Neuron (in vitro differentiated cells): ENCODE results near the gene F8.
"Not testable (repeated sequence)": the region's sequence is repeated elsewhere in the genome, so short reads cannot be mapped to it uniquely, and the experiment has no call there.

ENCODE experiments used
- H2AFZ ChIP-seq: one replicate; pipeline ENCODE4 v1.6.1; 2013; ENCODE audit warnings: low read depth, mild to moderate bottlenecking, inconsistent platforms, low read length, moderate library complexity
- H3K27me3 ChIP-seq: one replicate; pipeline ENCODE4 v1.6.1; 2013; ENCODE audit warnings: low read length; ENCODE audit not compliant: insufficient read depth
- H3K36me3 ChIP-seq: one replicate; pipeline ENCODE4 v1.6.1; 2013; ENCODE audit warnings: low read length; ENCODE audit not compliant: insufficient read depth
- H3K4me1 ChIP-seq: one replicate; pipeline ENCODE4 v1.6.1; 2013; ENCODE audit warnings: low read length; ENCODE audit not compliant: insufficient read depth
- H3K4me3 ChIP-seq: 2 replicates; pipeline ENCODE4 v1.5.1; 2013; ENCODE audit warnings: mild to moderate bottlenecking, low read length, moderate library complexity
- H3K9me3 ChIP-seq: one replicate; pipeline ENCODE4 v1.6.1; 2013; ENCODE audit warnings: low read length

F8 gene

GRCh38 chrX:155026420-155026726 lies 3.9 kb upstream of the F8 start:
- H3K4me3 ChIP-seq = peak overlapping the region; percentile 60
- H2AFZ ChIP-seq = peak overlapping the region; percentile 46
- H3K36me3 ChIP-seq = no peaks in the 10 kb centered on the region
- no peaks in the 10 kb centered on the region for H3K27me3 ChIP-seq
- H3K9me3 ChIP-seq = no peaks in the 10 kb centered on the region
- no peaks in the 10 kb centered on the region for H3K4me1 ChIP-seq

DNA sequence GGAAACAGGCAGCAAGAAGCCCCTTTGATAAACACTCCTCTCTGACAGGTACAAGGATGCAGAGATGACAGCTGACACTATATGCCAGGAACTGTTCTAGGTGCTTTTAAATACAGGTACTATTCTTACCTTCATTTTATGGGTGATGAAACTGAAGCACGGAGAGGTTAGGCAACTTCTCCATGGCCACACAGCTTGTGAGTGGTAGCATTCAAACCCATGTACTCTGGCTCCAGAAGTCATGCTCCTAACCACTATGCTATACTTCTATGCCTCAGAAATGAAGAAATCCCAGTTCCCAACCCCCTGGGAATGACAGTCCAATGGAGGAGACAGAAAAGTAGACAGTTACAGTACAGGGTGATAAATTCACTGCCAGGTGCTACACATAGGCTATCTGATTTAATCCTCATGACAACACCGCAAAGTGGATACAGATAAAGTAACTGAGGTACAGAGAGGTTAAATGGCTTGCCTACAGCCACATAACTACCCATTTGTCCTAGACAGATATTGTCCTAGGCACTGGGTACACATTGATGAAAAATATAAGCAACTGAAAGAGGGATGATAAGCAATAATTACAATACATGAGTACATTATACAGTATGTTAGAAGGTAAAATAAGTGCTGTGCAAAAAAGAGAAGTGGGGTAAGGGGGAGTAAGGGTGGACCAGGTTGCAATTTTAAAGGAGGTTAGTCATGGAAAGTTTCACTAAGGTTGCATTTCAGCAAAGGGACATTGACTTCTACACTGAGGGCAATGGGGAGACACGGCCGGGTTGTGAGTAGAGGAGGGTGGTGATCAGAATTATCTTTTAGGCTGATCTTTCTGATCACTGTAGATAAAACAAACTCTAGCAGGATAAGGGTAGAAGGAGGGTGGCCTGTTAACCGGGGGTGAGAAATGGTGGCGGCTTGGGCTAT lies 1.6 kb upstream of the F8 start:
- no peaks in the 10 kb centered on the region for H3K36me3 ChIP-seq
- H3K4me1 ChIP-seq = no peaks in the 10 kb centered on the region
- H3K9me3 ChIP-seq = no peaks in the 10 kb centered on the region
- H3K4me3 ChIP-seq = no peak overlapping the region
- no peak overlapping the region for H2AFZ ChIP-seq
- no peaks in the 10 kb centered on the region for H3K27me3 ChIP-seq

DNA sequence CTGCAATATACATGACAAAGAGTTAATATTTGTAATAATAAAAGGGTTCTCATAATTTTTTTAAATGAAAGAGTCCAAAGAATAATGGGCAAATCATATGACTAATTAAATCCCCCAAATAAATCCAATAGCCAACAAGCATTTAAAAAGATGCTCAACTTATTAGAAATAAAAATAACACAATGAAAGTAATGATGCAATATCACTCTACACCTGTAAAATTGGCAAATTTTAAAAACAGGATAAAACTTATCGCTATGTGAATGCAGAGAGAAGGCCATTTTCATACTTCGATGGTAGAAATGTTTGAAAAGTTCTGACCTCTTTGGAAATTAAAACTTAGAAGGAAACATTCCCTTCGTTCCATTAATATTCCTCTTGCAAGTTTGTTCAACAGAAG lies 1.9 kb downstream of the F8 start:
- no peaks in the 10 kb centered on the region for H3K36me3 ChIP-seq
- H3K27me3 ChIP-seq = no peaks in the 10 kb centered on the region
- H2AFZ ChIP-seq = no peak overlapping the region
- no peaks in the 10 kb centered on the region for H3K9me3 ChIP-seq
- no peaks in the 10 kb centered on the region for H3K4me1 ChIP-seq
- H3K4me3 ChIP-seq = no peak overlapping the region

DNA sequence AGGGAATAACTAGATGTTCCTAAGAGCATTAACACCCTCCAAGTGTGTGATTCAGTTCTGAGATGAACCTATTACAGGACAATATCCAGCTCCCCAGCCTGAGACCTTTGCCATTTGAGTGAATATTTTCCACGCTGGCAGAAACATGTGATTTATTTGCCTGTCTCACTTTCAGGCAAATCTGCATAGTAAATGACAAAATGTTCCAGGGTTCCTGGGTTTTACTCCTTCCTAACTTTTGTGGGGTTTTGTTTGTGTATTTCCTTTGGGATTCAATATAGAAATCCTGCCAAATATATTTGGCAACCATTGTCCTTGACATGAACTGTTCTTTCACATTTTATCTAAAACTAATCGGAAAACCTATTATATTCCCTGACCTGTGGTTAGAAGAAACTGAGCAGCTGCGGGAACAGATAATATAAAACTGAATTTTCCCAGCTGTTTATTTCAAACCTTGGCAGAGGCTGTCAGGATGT lies 12.5 kb downstream of the F8 start:
- no peaks in the 10 kb centered on the region for H3K36me3 ChIP-seq
- no peaks in the 10 kb centered on the region for H3K27me3 ChIP-seq
- no peaks in the 10 kb centered on the region for H3K9me3 ChIP-seq
- H3K4me1 ChIP-seq = no peaks in the 10 kb centered on the region
- no peak overlapping the region for H3K4me3 ChIP-seq
- no peak overlapping the region for H2AFZ ChIP-seq

DNA sequence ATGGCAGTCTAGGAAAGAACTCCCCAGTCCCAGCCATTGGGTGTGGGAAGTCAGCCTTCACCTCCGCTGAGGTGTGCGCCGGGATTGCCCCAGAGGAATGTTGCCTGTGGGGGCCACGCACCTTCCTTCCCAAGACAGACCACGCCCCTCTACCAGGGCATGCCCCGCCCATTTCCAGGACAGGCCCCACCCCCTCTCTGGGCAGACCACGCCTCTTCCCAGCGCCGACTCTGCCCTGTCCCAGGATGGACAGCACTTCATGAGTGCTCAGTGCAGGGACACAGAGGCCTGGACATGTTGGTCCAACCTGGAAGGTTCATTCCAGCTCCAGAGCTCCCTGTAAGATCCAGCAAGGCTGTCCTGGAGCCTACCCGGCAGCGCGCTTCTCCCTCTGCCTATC lies 13.9 kb downstream of the F8 start:
- not testable (repeated sequence) for H3K36me3 ChIP-seq, H3K4me3 ChIP-seq

DNA sequence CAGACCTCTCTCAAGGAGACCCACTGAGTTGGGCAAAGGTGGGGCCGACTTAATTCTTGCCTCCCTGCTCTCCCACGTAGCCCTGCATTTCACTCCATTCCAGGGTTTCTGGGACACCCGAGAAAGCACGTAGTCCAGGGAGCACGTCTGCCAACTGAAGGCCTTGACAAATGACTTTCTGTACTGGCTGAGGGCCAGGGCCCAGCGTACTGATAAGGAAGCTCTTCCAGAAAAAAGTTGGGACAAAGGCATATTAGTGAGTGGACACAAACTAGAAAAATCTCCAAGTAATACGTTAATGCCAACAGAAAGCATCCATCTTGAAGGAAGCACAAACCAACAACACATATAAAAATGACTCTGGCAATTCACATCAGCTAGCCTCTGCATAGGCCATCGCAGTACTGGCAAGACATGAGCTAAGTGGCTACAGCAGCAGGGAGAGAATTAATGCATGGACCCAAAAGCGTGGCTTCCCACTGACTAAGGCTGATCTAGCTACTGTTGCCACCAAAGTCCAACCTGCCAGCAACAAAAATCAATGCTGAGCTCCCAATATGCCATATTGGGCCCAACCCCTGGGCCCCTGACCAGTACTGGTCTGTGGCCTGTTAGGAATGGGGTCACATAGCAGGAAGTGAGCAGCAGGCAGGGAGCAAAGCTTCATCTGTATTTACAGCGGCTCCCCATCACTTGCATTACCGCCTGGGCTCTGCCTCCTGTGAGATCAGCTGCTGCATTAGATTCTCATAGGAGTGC lies 15.4 kb downstream of the F8 start:
- H3K36me3 ChIP-seq, H3K4me3 ChIP-seq, H3K27me3 ChIP-seq, H3K9me3 ChIP-seq, H3K4me1 ChIP-seq, H2AFZ ChIP-seq: not testable (repeated sequence)

More for the DNA sequence above, 13.9 kb downstream of the F8 start:
- not testable (repeated sequence) for H3K27me3 ChIP-seq, H3K4me1 ChIP-seq, H2AFZ ChIP-seq, H3K9me3 ChIP-seq

GRCh38 chrX:155006379-155006778 lies 16.1 kb downstream of the F8 start:
- not testable (repeated sequence) for H2AFZ ChIP-seq, H3K4me3 ChIP-seq, H3K4me1 ChIP-seq, H3K36me3 ChIP-seq, H3K27me3 ChIP-seq, H3K9me3 ChIP-seq

GRCh38 chrX:155005190-155005589 lies 17.3 kb downstream of the F8 start:
- no peaks in the 10 kb centered on the region for H3K4me1 ChIP-seq
- H2AFZ ChIP-seq = no peak overlapping the region
- no peaks in the 10 kb centered on the region for H3K27me3 ChIP-seq
- H3K4me3 ChIP-seq = no peak overlapping the region
- no peaks in the 10 kb centered on the region for H3K36me3 ChIP-seq
- H3K9me3 ChIP-seq = no peaks in the 10 kb centered on the region

DNA sequence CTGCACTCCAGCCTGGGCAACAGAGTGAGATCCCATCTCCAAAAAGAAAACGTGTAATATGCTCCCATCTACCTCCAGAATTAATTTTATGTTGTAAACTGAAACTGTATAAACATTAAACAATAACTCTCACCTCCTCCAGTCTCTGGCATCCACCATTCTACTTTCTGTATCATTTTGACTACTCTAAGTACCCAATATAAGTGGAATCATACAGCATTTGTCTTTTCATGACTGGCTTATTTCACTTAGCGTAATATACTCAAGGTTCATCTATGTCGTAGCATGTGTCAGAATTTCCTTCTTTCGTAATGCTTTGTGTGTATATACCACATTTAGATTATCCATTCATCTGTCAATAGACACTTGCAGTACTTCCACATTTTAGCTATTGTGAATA lies 20.6 kb downstream of the F8 start:
- Histone ChIP-seq H3K4me3 (no peak overlapping the region), H3K27me3 (no peaks in the 10 kb centered on the region), H3K4me1 (no peaks in the 10 kb centered on the region), H3K9me3 (no peaks in the 10 kb centered on the region), H3K36me3 (no peaks in the 10 kb centered on the region), H2AFZ (no peak overlapping the region)

DNA sequence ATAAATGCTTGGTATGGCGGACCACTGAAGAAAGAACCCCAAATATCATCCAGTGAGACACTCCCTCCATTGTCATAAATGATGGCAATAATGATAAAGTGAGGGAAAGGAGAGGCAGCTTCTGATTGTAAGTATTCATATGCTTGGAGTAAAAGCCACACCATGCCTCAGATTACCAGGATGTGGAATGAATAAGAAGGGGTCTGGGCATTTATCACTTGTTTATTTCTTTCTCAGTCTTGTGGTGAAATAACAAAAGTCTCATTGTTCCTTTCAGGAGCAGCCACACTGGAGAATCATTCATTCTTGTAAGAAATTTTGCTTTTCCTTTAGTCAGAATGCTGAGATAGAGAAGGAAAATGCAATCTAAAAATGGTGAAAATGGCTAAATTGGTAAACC lies 21.7 kb downstream of the F8 start:
- no peak overlapping the region for H3K4me3 ChIP-seq
- no peaks in the 10 kb centered on the region for H3K27me3 ChIP-seq
- H3K36me3 ChIP-seq = no peaks in the 10 kb centered on the region

GRCh38 chrX:154998204-154998880 lies 24.2 kb downstream of the F8 start:
- H3K4me3 ChIP-seq = no peak overlapping the region
- no peaks in the 10 kb centered on the region for H3K27me3 ChIP-seq
- H3K36me3 ChIP-seq = no peaks in the 10 kb centered on the region
- no peak overlapping the region for H2AFZ ChIP-seq
- no peaks in the 10 kb centered on the region for H3K9me3 ChIP-seq
- H3K4me1 ChIP-seq = no peaks in the 10 kb centered on the region

More for the DNA sequence above, 21.7 kb downstream of the F8 start:
- Histone ChIP-seq H2AFZ (no peak overlapping the region), H3K4me1 (no peaks in the 10 kb centered on the region), H3K9me3 (no peaks in the 10 kb centered on the region)

- H3K9me3 ChIP-seq = no peaks in the 10 kb centered on the region
Observed at GRCh38 chrX:154991476-154991875, 31.0 kb downstream of the F8 start.

DNA sequence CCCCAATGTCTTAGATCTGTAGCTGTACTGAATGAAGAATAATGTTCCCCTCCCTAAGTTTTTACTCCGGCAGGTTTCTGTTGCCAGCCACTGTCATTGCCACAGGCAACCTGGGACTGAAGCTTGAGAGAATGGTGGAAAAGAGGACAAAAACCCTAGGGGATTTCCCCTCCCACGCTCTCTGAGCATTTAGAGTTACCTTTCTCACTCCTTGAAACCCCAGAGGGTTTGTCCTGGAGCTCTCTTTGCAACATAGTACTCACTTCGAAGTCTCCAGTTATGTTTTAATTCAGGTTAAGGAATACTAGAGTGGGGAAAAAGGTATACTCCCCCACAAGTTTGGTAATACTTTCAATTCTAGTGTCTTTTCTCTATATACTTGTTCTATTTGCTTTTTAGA lies 31.5 kb downstream of the F8 start:
- no peak overlapping the region for H3K4me3 ChIP-seq

More at GRCh38 chrX:154991476-154991875, 31.0 kb downstream of the F8 start:
- Histone ChIP-seq H3K27me3 (no peaks in the 10 kb centered on the region), H3K36me3 (no peaks in the 10 kb centered on the region), H3K4me1 (no peaks in the 10 kb centered on the region), H3K4me3 (no peak overlapping the region), H2AFZ (no peak overlapping the region)

More for the DNA sequence above, 31.5 kb downstream of the F8 start:
- H3K27me3 ChIP-seq = no peaks in the 10 kb centered on the region
- H3K4me1 ChIP-seq = no peaks in the 10 kb centered on the region
- H3K36me3 ChIP-seq = no peaks in the 10 kb centered on the region
- H2AFZ ChIP-seq = no peak overlapping the region
- H3K9me3 ChIP-seq = no peaks in the 10 kb centered on the region
